Nephron (organoid): ENCODE measurements around the gene FRMD6.
A peak's percentile ranks its signal among the peaks of the same experiment; 100 is the strongest.

Source experiments
- H3K27ac Mint-ChIP-seq, 3 experiments: 2 replicates each; pipeline ENCODE4 v1.8.0; 2020; ENCODE audit warnings: mixed read lengths in 3 of 3, mild to moderate bottlenecking in 2 of 3, moderate library complexity in 1 of 3
- H3K27me3 Mint-ChIP-seq: 2 replicates; pipeline ENCODE4 v1.8.0; 2021; ENCODE audit warnings: low read depth, mild to moderate bottlenecking, moderate library complexity, mixed read lengths
- H3K36me3 Mint-ChIP-seq: 2 replicates; pipeline ENCODE4 v1.8.0; 2020; ENCODE audit warnings: low read depth, mixed read lengths
- H3K4me1 Mint-ChIP-seq: 2 replicates; pipeline ENCODE4 v1.8.0; 2020; ENCODE audit warnings: mixed read lengths
- H3K4me3 Mint-ChIP-seq, 3 experiments: 2 replicates each; pipeline ENCODE4 v1.8.0; 2020; ENCODE audit warnings: mild to moderate bottlenecking in 3 of 3, mixed read lengths in 3 of 3, moderate library complexity in 2 of 3
- H3K9me3 Mint-ChIP-seq: 2 replicates; pipeline ENCODE4 v1.8.0; 2020; ENCODE audit warnings: mixed read lengths
- CTCF ChIP-seq, 3 experiments: fragments of 200-600 bp; sonication (generic); IDR thresholded peaks; one replicate each; pipeline ENCODE4 v1.5.0; 2021; ENCODE audit warnings: antibody characterized with exemption in 3 of 3; ENCODE audit not compliant: unreplicated experiment in 3 of 3

The FRMD6 gene

GRCh38 chr14:51636109-51636508 is 15.6 kb upstream of the FRMD6 start:
- Mint-ChIP-seq H3K4me3 (no peak overlapping the region), H3K27me3 (no peaks in the 10 kb centered on the region), H3K27ac (no peak overlapping the region)

GRCh38 chr14:51638071-51638944 is 13.4 kb upstream of the FRMD6 start:
- Mint-ChIP-seq H3K9me3 (no peaks in the 10 kb centered on the region), H3K4me1 (peaks cover 11% of the 10 kb centered on the region), H3K27me3 (no peaks in the 10 kb centered on the region), H3K36me3 (no peaks in the 10 kb centered on the region), H3K27ac (no peak overlapping the region), H3K4me3 (no peak overlapping the region)
- TF ChIP-seq CTCF (IDR thresholded peaks at IDR 0.05; ENCODE audit: unreplicated experiment in 3 of 3) = no peak

More at GRCh38 chr14:51636109-51636508, 15.6 kb upstream of the FRMD6 start:
- Mint-ChIP-seq H3K4me1 (peaks cover 11% of the 10 kb centered on the region), H3K9me3 (no peaks in the 10 kb centered on the region), H3K36me3 (no peaks in the 10 kb centered on the region)
- TF ChIP-seq CTCF (IDR thresholded peaks at IDR 0.05; ENCODE audit: unreplicated experiment in 3 of 3) = no peak

GRCh38 chr14:51639668-51640316 is 11.9 kb upstream of the FRMD6 start:
- Mint-ChIP-seq H3K27me3 (no peaks in the 10 kb centered on the region), H3K4me1 (peaks cover 11% of the 10 kb centered on the region), H3K27ac (no peak overlapping the region), H3K36me3 (no peaks in the 10 kb centered on the region), H3K9me3 (no peaks in the 10 kb centered on the region), H3K4me3 (no peak overlapping the region)
- no peak for TF ChIP-seq CTCF (IDR thresholded peaks at IDR 0.05; ENCODE audit: unreplicated experiment in 3 of 3)

GRCh38 chr14:51643140-51643539 is 8.6 kb upstream of the FRMD6 start:
- Mint-ChIP-seq H3K27me3 (no peaks in the 10 kb centered on the region), H3K36me3 (no peaks in the 10 kb centered on the region), H3K27ac (no peak overlapping the region), H3K9me3 (no peaks in the 10 kb centered on the region), H3K4me1 (peaks cover 4% of the 10 kb centered on the region), H3K4me3 (no peak overlapping the region)
- no peak for TF ChIP-seq CTCF (IDR thresholded peaks at IDR 0.05; ENCODE audit: unreplicated experiment in 3 of 3)

GRCh38 chr14:51644217-51644933 is 7.3 kb upstream of the FRMD6 start:
- Mint-ChIP-seq H3K27ac (peak overlapping the region in 1 of 3 experiments; percentile 13), H3K4me3 (no peak overlapping the region), H3K4me1 (peaks cover 11% of the 10 kb centered on the region), H3K36me3 (no peaks in the 10 kb centered on the region), H3K27me3 (no peaks in the 10 kb centered on the region), H3K9me3 (no peaks in the 10 kb centered on the region)
- TF ChIP-seq CTCF (IDR thresholded peaks at IDR 0.05; ENCODE audit: unreplicated experiment in 3 of 3) = no peak
